ENCODE data around the gene NPC2.
"Not testable (repeated sequence)": the region's sequence is repeated elsewhere in the genome, so short reads cannot be mapped to it uniquely, and the experiment has no call there.

Gene NPC2

GRCh38 chr14:74492776-74493342 lies at the start of gene NPC2:
Gene NPC2 (minus strand): TSS chr14:74493305. CDS start chr14:74493274, 31 bp downstream.
- peaks cover 4% of the 10 kb centered on the region for H3K36me3 ChIP-seq (ENCODE audit: control insufficient read depth, low read depth, low read length)
- no peaks in the 10 kb centered on the region for H3K27me3 ChIP-seq (ENCODE audit: control insufficient read depth, insufficient read depth, low read length)
- H3K9ac ChIP-seq (ENCODE audit: low read length) = peak within 1 kb of the TSS; percentile 87
- H3K27ac ChIP-seq (ENCODE audit: low read length) = peak within 1 kb of the TSS; percentile 43
- H3K9me3 ChIP-seq (ENCODE audit: control insufficient read depth, low read depth, low read length) = no peaks in the 10 kb centered on the region
- H3K4me3 ChIP-seq (ENCODE audit: low read length) = peak within 1 kb of the TSS; percentile 97
- peaks cover 13% of the 10 kb centered on the region for H3K4me1 ChIP-seq (ENCODE audit: control insufficient read depth, low read depth, low read length)

GRCh38 chr14:74542056-74542685 lies 49.1 kb upstream of the NPC2 start:
- Histone ChIP-seq H3K27ac (ENCODE audit: low read length) (no peak overlapping the region), H3K4me3 (ENCODE audit: low read length) (no peak overlapping the region), H3K4me1 (ENCODE audit: control insufficient read depth, low read depth, low read length) (no peaks in the 10 kb centered on the region), H3K27me3 (ENCODE audit: control insufficient read depth, insufficient read depth, low read length) (no peaks in the 10 kb centered on the region), H3K9me3 (ENCODE audit: control insufficient read depth, low read depth, low read length) (no peaks in the 10 kb centered on the region), H3K36me3 (ENCODE audit: control insufficient read depth, low read depth, low read length) (no peaks in the 10 kb centered on the region), H3K9ac (ENCODE audit: low read length) (no peak overlapping the region)

- Histone ChIP-seq H3K36me3 (ENCODE audit: control insufficient read depth, low read depth, low read length) (no peaks in the 10 kb centered on the region), H3K27ac (ENCODE audit: low read length) (no peak overlapping the region), H3K4me3 (ENCODE audit: low read length) (no peak overlapping the region)
Measured at GRCh38 chr14:74541225-74541624, 48.1 kb upstream of the NPC2 start.

GRCh38 chr14:74539503-74539902 lies 46.4 kb upstream of the NPC2 start:
- Histone ChIP-seq H3K9me3 (ENCODE audit: control insufficient read depth, low read depth, low read length) (no peaks in the 10 kb centered on the region), H3K27me3 (ENCODE audit: control insufficient read depth, insufficient read depth, low read length) (no peaks in the 10 kb centered on the region), H3K27ac (ENCODE audit: low read length) (no peak overlapping the region), H3K9ac (ENCODE audit: low read length) (no peak overlapping the region), H3K4me1 (ENCODE audit: control insufficient read depth, low read depth, low read length) (no peaks in the 10 kb centered on the region), H3K36me3 (ENCODE audit: control insufficient read depth, low read depth, low read length) (no peaks in the 10 kb centered on the region), H3K4me3 (ENCODE audit: low read length) (no peak overlapping the region)

More at GRCh38 chr14:74541225-74541624, 48.1 kb upstream of the NPC2 start:
- Histone ChIP-seq H3K9ac (ENCODE audit: low read length) (no peak overlapping the region), H3K9me3 (ENCODE audit: control insufficient read depth, low read depth, low read length) (no peaks in the 10 kb centered on the region), H3K27me3 (ENCODE audit: control insufficient read depth, insufficient read depth, low read length) (no peaks in the 10 kb centered on the region), H3K4me1 (ENCODE audit: control insufficient read depth, low read depth, low read length) (no peaks in the 10 kb centered on the region)

GRCh38 chr14:74538411-74539391 lies 45.6 kb upstream of the NPC2 start:
- Histone ChIP-seq H3K9ac (ENCODE audit: low read length) (no peak overlapping the region), H3K36me3 (ENCODE audit: control insufficient read depth, low read depth, low read length) (no peaks in the 10 kb centered on the region), H3K27ac (ENCODE audit: low read length) (no peak overlapping the region), H3K4me1 (ENCODE audit: control insufficient read depth, low read depth, low read length) (no peaks in the 10 kb centered on the region), H3K4me3 (ENCODE audit: low read length) (no peak overlapping the region), H3K27me3 (ENCODE audit: control insufficient read depth, insufficient read depth, low read length) (no peaks in the 10 kb centered on the region), H3K9me3 (ENCODE audit: control insufficient read depth, low read depth, low read length) (no peaks in the 10 kb centered on the region)

- not testable (repeated sequence) for H3K36me3 ChIP-seq (ENCODE audit: control insufficient read depth, low read depth, low read length); H3K27ac ChIP-seq (ENCODE audit: low read length); H3K9ac ChIP-seq (ENCODE audit: low read length); H3K9me3 ChIP-seq (ENCODE audit: control insufficient read depth, low read depth, low read length); H3K4me3 ChIP-seq (ENCODE audit: low read length); H3K27me3 ChIP-seq (ENCODE audit: control insufficient read depth, insufficient read depth, low read length); H3K4me1 ChIP-seq (ENCODE audit: control insufficient read depth, low read depth, low read length)
Measured at GRCh38 chr14:74536336-74536735, 43.2 kb upstream of the NPC2 start.

GRCh38 chr14:74535756-74536325 lies 42.7 kb upstream of the NPC2 start:
- no peak overlapping the region for H3K9ac ChIP-seq (ENCODE audit: low read length)
- no peaks in the 10 kb centered on the region for H3K4me1 ChIP-seq (ENCODE audit: control insufficient read depth, low read depth, low read length)
- H3K4me3 ChIP-seq (ENCODE audit: low read length) = no peak overlapping the region
- no peaks in the 10 kb centered on the region for H3K9me3 ChIP-seq (ENCODE audit: control insufficient read depth, low read depth, low read length)
- H3K36me3 ChIP-seq (ENCODE audit: control insufficient read depth, low read depth, low read length) = no peaks in the 10 kb centered on the region
- no peak overlapping the region for H3K27ac ChIP-seq (ENCODE audit: low read length)
- H3K27me3 ChIP-seq (ENCODE audit: control insufficient read depth, insufficient read depth, low read length) = no peaks in the 10 kb centered on the region

- no peaks in the 10 kb centered on the region for H3K9me3 ChIP-seq (ENCODE audit: control insufficient read depth, low read depth, low read length)
- no peaks in the 10 kb centered on the region for H3K4me1 ChIP-seq (ENCODE audit: control insufficient read depth, low read depth, low read length)
- H3K36me3 ChIP-seq (ENCODE audit: control insufficient read depth, low read depth, low read length) = no peaks in the 10 kb centered on the region
- no peaks in the 10 kb centered on the region for H3K27me3 ChIP-seq (ENCODE audit: control insufficient read depth, insufficient read depth, low read length)
- no peak overlapping the region for H3K27ac ChIP-seq (ENCODE audit: low read length)
- no peak overlapping the region for H3K4me3 ChIP-seq (ENCODE audit: low read length)
- H3K9ac ChIP-seq (ENCODE audit: low read length) = no peak overlapping the region
Measured at GRCh38 chr14:74533576-74533975, 40.5 kb upstream of the NPC2 start.

- no peak overlapping the region for H3K27ac ChIP-seq (ENCODE audit: low read length)
- no peaks in the 10 kb centered on the region for H3K27me3 ChIP-seq (ENCODE audit: control insufficient read depth, insufficient read depth, low read length)
- no peak overlapping the region for H3K4me3 ChIP-seq (ENCODE audit: low read length)
- H3K36me3 ChIP-seq (ENCODE audit: control insufficient read depth, low read depth, low read length) = no peaks in the 10 kb centered on the region
- no peaks in the 10 kb centered on the region for H3K9me3 ChIP-seq (ENCODE audit: control insufficient read depth, low read depth, low read length)
- no peak overlapping the region for H3K9ac ChIP-seq (ENCODE audit: low read length)
- H3K4me1 ChIP-seq (ENCODE audit: control insufficient read depth, low read depth, low read length) = no peaks in the 10 kb centered on the region
Measured at GRCh38 chr14:74532246-74532645, 39.1 kb upstream of the NPC2 start.

GRCh38 chr14:74531467-74531866 lies 38.4 kb upstream of the NPC2 start:
- Histone ChIP-seq H3K36me3 (ENCODE audit: control insufficient read depth, low read depth, low read length) (no peaks in the 10 kb centered on the region), H3K9ac (ENCODE audit: low read length) (no peak overlapping the region), H3K27me3 (ENCODE audit: control insufficient read depth, insufficient read depth, low read length) (no peaks in the 10 kb centered on the region)

GRCh38 chr14:74531006-74531405 lies 37.9 kb upstream of the NPC2 start:
- Histone ChIP-seq H3K36me3 (ENCODE audit: control insufficient read depth, low read depth, low read length) (no peaks in the 10 kb centered on the region), H3K9ac (ENCODE audit: low read length) (no peak overlapping the region), H3K4me1 (ENCODE audit: control insufficient read depth, low read depth, low read length) (no peaks in the 10 kb centered on the region), H3K9me3 (ENCODE audit: control insufficient read depth, low read depth, low read length) (no peaks in the 10 kb centered on the region), H3K4me3 (ENCODE audit: low read length) (no peak overlapping the region), H3K27me3 (ENCODE audit: control insufficient read depth, insufficient read depth, low read length) (no peaks in the 10 kb centered on the region), H3K27ac (ENCODE audit: low read length) (no peak overlapping the region)

More at GRCh38 chr14:74531467-74531866, 38.4 kb upstream of the NPC2 start:
- Histone ChIP-seq H3K4me3 (ENCODE audit: low read length) (no peak overlapping the region), H3K4me1 (ENCODE audit: control insufficient read depth, low read depth, low read length) (no peaks in the 10 kb centered on the region), H3K27ac (ENCODE audit: low read length) (no peak overlapping the region), H3K9me3 (ENCODE audit: control insufficient read depth, low read depth, low read length) (no peaks in the 10 kb centered on the region)

Measured in iPS-18a (cell line).